NT2/D1 (cell line): ENCODE results near the gene BICRAL.

Source experiments
- SUZ12 ChIP-seq: IDR thresholded peaks from 2 replicates; pipeline ENCODE4 v1.6.1; 2011; ENCODE audit not compliant: insufficient read length, insufficient read depth; ENCODE audit errors: extremely low read depth
- YY1 ChIP-seq: IDR thresholded peaks from 2 replicates; pipeline ENCODE4 v1.6.1; 2011; ENCODE audit not compliant: insufficient read length, insufficient read depth
- ZNF274 ChIP-seq: IDR thresholded peaks from 2 replicates; pipeline ENCODE4 v1.6.1; 2011; ENCODE audit warnings: mild to moderate bottlenecking, low read depth, low read length

DNA sequence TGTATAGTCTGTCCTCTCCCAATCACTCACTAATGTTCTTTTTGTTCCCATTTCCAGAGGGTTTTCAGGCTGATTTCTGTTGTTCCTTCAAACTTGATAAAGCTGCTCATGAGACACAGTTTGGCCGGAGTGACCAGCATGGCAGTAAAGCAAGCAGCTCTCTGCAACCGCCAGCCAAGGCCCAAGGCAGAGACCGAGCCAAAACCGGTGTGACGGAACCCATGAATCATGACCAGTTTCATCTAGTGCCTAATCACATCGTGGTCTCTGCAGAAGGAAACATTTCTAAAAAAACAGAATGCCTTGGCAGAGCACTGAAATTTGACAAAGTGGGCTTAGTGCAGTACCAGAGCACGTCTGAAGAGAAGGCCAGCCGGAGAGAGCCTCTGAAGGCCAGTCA lies 82.8 kb downstream of the BICRAL start:
- no peak for TF ChIP-seq ZNF274
- no peak for TF ChIP-seq SUZ12
- TF ChIP-seq YY1 = no peak
